ENCODE data around the gene FXYD6.
A peak's percentile ranks its signal among the peaks of the same experiment; 100 is the strongest.

FXYD6 gene

DNA sequence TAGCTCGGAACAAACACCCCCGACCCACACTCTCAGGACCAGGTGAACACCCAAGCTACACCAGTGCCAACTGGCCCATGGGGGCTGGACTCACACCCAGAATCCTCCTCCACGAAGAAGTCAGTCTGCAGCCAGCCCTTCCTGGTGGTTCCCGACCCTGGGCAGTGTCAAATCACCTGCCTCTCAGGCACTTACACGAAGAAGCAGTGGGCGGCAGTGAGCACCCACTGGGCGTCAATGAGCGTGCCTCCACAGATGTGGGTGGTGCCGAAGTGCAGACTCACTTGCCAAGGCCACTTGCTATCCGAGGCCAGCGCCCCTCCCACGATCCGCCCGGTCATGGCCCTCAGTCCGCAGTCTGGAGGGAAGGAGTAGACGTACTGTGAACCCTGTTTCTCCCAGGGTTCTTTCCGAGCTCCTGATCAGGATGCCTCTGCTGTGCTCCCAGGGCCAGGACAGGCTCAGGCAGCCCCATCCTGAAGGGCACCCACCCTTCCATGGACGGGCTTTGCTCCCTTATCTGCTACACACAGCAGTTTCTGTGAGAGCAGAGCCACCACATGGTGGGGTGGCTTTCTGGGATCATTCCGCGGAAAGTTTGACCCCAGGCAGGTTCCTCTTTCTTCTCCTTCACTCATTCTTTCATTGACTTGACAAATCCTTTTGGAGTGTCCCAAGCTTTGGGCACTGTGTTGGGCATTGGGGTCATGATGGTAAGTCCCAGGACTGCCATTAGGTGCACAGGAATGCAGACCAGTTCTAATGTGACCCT, 33.3 kb upstream of the FXYD6 start:
- no peak for DNase-seq (ENCODE audit: low read depth)
- H3K4me3 ChIP-seq (ENCODE audit: low read depth, low read length): no peak overlapping the region
- TF ChIP-seq CTCF (IDR thresholded peaks at IDR 0.05; ENCODE audit: low read depth, low read length) (no peak), POLR2A (IDR thresholded peaks at IDR 0.05; ENCODE audit: extremely low read depth, insufficient read length) (no peak), MYC (IDR thresholded peaks at IDR 0.05; ENCODE audit: low read depth, low read length) (no peak)

GRCh38 chr11:117908959-117909610, 32.6 kb upstream of the FXYD6 start:
- TF ChIP-seq POLR2A (IDR thresholded peaks at IDR 0.05; ENCODE audit: extremely low read depth, insufficient read length) (no peak), CTCF (IDR thresholded peaks at IDR 0.05; ENCODE audit: low read depth, low read length) (no peak), MYC (IDR thresholded peaks at IDR 0.05; ENCODE audit: low read depth, low read length) (no peak)
- TF ChIP-seq, protein P1, sequence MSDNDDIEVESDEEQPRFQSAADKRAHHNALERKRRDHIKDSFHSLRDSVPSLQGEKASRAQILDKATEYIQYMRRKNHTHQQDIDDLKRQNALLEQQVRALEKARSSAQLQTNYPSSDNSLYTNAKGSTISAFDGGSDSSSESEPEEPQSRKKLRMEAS (IDR thresholded peaks at IDR 0.05; ENCODE audit: low read depth, low read length): no peak
- DNase-seq (ENCODE audit: low read depth): peak; percentile 31
- no peak overlapping the region for H3K4me3 ChIP-seq (ENCODE audit: low read depth, low read length)

- TF ChIP-seq MYC (IDR thresholded peaks at IDR 0.05; ENCODE audit: low read depth, low read length) (no peak), POLR2A (IDR thresholded peaks at IDR 0.05; ENCODE audit: extremely low read depth, insufficient read length) (no peak), CTCF (IDR thresholded peaks at IDR 0.05; ENCODE audit: low read depth, low read length) (no peak)
- TF ChIP-seq, protein P1 (IDR thresholded peaks at IDR 0.05; ENCODE audit: low read depth, low read length): no peak
- H3K4me3 ChIP-seq (ENCODE audit: low read depth, low read length): no peak overlapping the region
- DNase-seq (ENCODE audit: low read depth): no peak
Measured at GRCh38 chr11:117908109-117908895, 31.8 kb upstream of the FXYD6 start.

GRCh38 chr11:117907276-117908108, 31.0 kb upstream of the FXYD6 start:
- peak; percentile 52 for TF ChIP-seq POLR2A (IDR thresholded peaks at IDR 0.05; ENCODE audit: extremely low read depth, insufficient read length)
- TF ChIP-seq CTCF (IDR thresholded peaks at IDR 0.05; ENCODE audit: low read depth, low read length): no peak
- peak; percentile 93 for DNase-seq (ENCODE audit: low read depth)
- H3K4me3 ChIP-seq (ENCODE audit: low read depth, low read length): peak overlapping the region; percentile 29

- no peak for DNase-seq (ENCODE audit: low read depth)
- TF ChIP-seq MYC (IDR thresholded peaks at IDR 0.05; ENCODE audit: low read depth, low read length) (no peak), CTCF (IDR thresholded peaks at IDR 0.05; ENCODE audit: low read depth, low read length) (no peak), POLR2A (IDR thresholded peaks at IDR 0.05; ENCODE audit: extremely low read depth, insufficient read length) (no peak)
- TF ChIP-seq, protein P1 (IDR thresholded peaks at IDR 0.05; ENCODE audit: low read depth, low read length): no peak
- no peak overlapping the region for H3K4me3 ChIP-seq (ENCODE audit: low read depth, low read length)
Measured at GRCh38 chr11:117906710-117907109, 30.3 kb upstream of the FXYD6 start.

Measured in NB4 (cell line).